Keratinocyte (primary cell): ENCODE measurements around the gene WNT7B. TPM values are rescaled to one million over a fixed set of nuclear protein-coding genes. Genes with fewer than 3 reads are reported as not detected.

Experiments used
- DNase-seq: peaks from one replicate; pipeline ENCODE4 v3.0.0-alpha.2; 2011; ENCODE audit warnings: low read depth, missing footprints, low spot score
- FAIRE-seq: peaks from 2 replicates; lab custom pipeline; 2011; peaks lifted over from hg19 to GRCh38; lab: Jason Lieb, UNC
- H2AFZ ChIP-seq: 2 replicates; pipeline ENCODE4 v1.6.0; 2012; ENCODE audit warnings: low read length, control low read depth, inconsistent platforms; ENCODE audit not compliant: control insufficient read depth
- H3K27ac ChIP-seq: 2 replicates; pipeline ENCODE4 v1.5.1; 2011; ENCODE audit warnings: low read length; ENCODE audit not compliant: control insufficient read depth, insufficient read depth
- H3K27me3 ChIP-seq: 3 replicates; pipeline ENCODE4 v1.6.0; 2011; ENCODE audit warnings: low read length; ENCODE audit not compliant: control insufficient read depth, insufficient read depth; ENCODE audit errors: extremely low read depth
- H3K36me3 ChIP-seq, 2 experiments: 2 replicates in 1 of 2; 3 replicates in 1 of 2; pipeline ENCODE4 v1.5.1; 2011; ENCODE audit warnings: low read length in 2 of 2, mild to moderate bottlenecking in 1 of 2; ENCODE audit not compliant: control insufficient read depth in 2 of 2, insufficient read depth in 2 of 2; ENCODE audit errors: extremely low read depth in 1 of 2
- H3K4me1 ChIP-seq: 3 replicates; pipeline ENCODE4 v1.5.1; 2011; ENCODE audit warnings: low read length; ENCODE audit not compliant: control insufficient read depth, insufficient read depth; ENCODE audit errors: extremely low read depth
- H3K4me2 ChIP-seq: 3 replicates; pipeline ENCODE4 v1.6.0; 2011; ENCODE audit warnings: low read depth, low read length; ENCODE audit not compliant: control insufficient read depth, insufficient read depth; ENCODE audit errors: extremely low read depth
- H3K4me3 ChIP-seq, 3 experiments: fragments of 200-600 bp in 1 of 3; sonication (generic) in 1 of 3; 2 replicates in 2 of 3; 3 replicates in 1 of 3; pipeline ENCODE4 v1.5.1; 2011 to 2016; ENCODE audit warnings: low read length in 3 of 3, mild to moderate bottlenecking in 3 of 3, control low read depth in 2 of 3, inconsistent platforms in 1 of 3, low read depth in 1 of 3, mixed read lengths in 1 of 3, mixed run types in 1 of 3, moderate library complexity in 1 of 3; ENCODE audit not compliant: control insufficient read depth in 2 of 3, insufficient read depth in 2 of 3; ENCODE audit errors: extremely low read depth in 1 of 3
- H3K79me2 ChIP-seq: 2 replicates; pipeline ENCODE4 v1.6.0; 2012; ENCODE audit warnings: low read length; ENCODE audit not compliant: control insufficient read depth, insufficient read depth
- H3K9ac ChIP-seq: 3 replicates; pipeline ENCODE4 v1.6.0; 2011; ENCODE audit warnings: low read length; ENCODE audit not compliant: control insufficient read depth, insufficient read depth; ENCODE audit errors: extremely low read depth
- H3K9me1 ChIP-seq: 3 replicates; pipeline ENCODE4 v1.6.0; 2011; ENCODE audit warnings: low read length; ENCODE audit not compliant: control insufficient read depth, insufficient read depth; ENCODE audit errors: extremely low read depth
- H3K9me3 ChIP-seq: 2 replicates; pipeline ENCODE4 v1.5.1; 2012; ENCODE audit warnings: low read depth, low read length; ENCODE audit not compliant: control insufficient read depth
- H4K20me1 ChIP-seq: 3 replicates; pipeline ENCODE4 v1.6.0; 2011; ENCODE audit warnings: low read length; ENCODE audit not compliant: control insufficient read depth, insufficient read depth; ENCODE audit errors: extremely low read depth
- EZH2 ChIP-seq: IDR thresholded peaks from one replicate; pipeline ENCODE4 v1.6.1; 2012; ENCODE audit warnings: inconsistent platforms, mild to moderate bottlenecking, low read length, moderate library complexity
- dilution Hi-C: fragments of 300-500 bp; cut with MboI; formaldehyde crosslinking; loops from one replicate; pipeline ENCODE4 v1.7.0; 2020; ENCODE audit warnings: low sequenced_read_pairs; ENCODE audit not compliant: extremely low pct_ligation_motif_present
- polyA plus RNA-seq, 5 experiments: library from polyadenylated mRNA; depleted of rRNA in 3 of 5; stranded (reverse) in 3 of 5; stranded (forward) in 1 of 5; unstranded in 1 of 5; fragments of >200 nt; gene quantifications; 1 replicate in 1 of 5; 2 replicates in 3 of 5; 3 replicates in 1 of 5; pipeline versions ENCODE4 v1.2.1 to v1.2.3, GENCODE V29; 2011 to 2012; ENCODE audit warnings: missing spikeins in 2 of 5, low read depth in 1 of 5, low replicate concordance in 1 of 5
- TF ChIP-seq, protein P1 (sequence below), 3 experiments: IDR thresholded peaks in 1 of 3; conservative IDR thresholded peaks in 1 of 3; optimal IDR thresholded peaks in 1 of 3; 2 replicates in 2 of 3; 3 replicates in 1 of 3; pipeline versions ENCODE3 to v1.5.1; 2011; ENCODE audit warnings: low read length in 3 of 3, mild to moderate bottlenecking in 3 of 3, moderate library complexity in 2 of 3, control low read depth in 1 of 3, inconsistent platforms in 1 of 3; ENCODE audit not compliant: insufficient read depth in 2 of 3; ENCODE audit errors: extremely low read depth in 1 of 3

Gene WNT7B
- polyA plus RNA-seq, 1 donor (not counting 4 experiments of a cell fraction or from before 2014, with no cell fraction given), result 1.7 TPM

GRCh38 chr22:45991098-45991497 is 14.1 kb upstream of the WNT7B start:
- FAIRE-seq (no peak), DNase-seq (no peak)
- no peak overlapping the region for H3K4me3 ChIP-seq
- no peak overlapping the region for H3K9ac ChIP-seq
- peaks cover 5% of the 10 kb centered on the region for H3K27me3 ChIP-seq
- H3K36me3 ChIP-seq, result no peaks in the 10 kb centered on the region
- H3K4me2 ChIP-seq, result no peak overlapping the region
- peaks cover 6% of the 10 kb centered on the region for H3K9me3 ChIP-seq
- no peaks in the 10 kb centered on the region for H3K4me1 ChIP-seq
- peaks cover 4% of the 10 kb centered on the region for H4K20me1 ChIP-seq
- dilution Hi-C loops, result no loop called here
- H3K27ac ChIP-seq, result no peak overlapping the region
- H3K9me1 ChIP-seq, result no peaks in the 10 kb centered on the region
- H2AFZ ChIP-seq, result no peak overlapping the region
- H3K79me2 ChIP-seq, result no peaks in the 10 kb centered on the region
- TF ChIP-seq EZH2, result no peak
- TF ChIP-seq, protein P1, sequence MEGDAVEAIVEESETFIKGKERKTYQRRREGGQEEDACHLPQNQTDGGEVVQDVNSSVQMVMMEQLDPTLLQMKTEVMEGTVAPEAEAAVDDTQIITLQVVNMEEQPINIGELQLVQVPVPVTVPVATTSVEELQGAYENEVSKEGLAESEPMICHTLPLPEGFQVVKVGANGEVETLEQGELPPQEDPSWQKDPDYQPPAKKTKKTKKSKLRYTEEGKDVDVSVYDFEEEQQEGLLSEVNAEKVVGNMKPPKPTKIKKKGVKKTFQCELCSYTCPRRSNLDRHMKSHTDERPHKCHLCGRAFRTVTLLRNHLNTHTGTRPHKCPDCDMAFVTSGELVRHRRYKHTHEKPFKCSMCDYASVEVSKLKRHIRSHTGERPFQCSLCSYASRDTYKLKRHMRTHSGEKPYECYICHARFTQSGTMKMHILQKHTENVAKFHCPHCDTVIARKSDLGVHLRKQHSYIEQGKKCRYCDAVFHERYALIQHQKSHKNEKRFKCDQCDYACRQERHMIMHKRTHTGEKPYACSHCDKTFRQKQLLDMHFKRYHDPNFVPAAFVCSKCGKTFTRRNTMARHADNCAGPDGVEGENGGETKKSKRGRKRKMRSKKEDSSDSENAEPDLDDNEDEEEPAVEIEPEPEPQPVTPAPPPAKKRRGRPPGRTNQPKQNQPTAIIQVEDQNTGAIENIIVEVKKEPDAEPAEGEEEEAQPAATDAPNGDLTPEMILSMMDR (optimal IDR thresholded peaks at IDR 0.05 in 1 of 3, IDR thresholded peaks at IDR 0.05 in 1 of 3, conservative IDR thresholded peaks at IDR 0.05 in 1 of 3; ENCODE audit: extremely low read depth in 1 of 3, insufficient read depth in 2 of 3, low read length in 3 of 3), result no peak

DNA sequence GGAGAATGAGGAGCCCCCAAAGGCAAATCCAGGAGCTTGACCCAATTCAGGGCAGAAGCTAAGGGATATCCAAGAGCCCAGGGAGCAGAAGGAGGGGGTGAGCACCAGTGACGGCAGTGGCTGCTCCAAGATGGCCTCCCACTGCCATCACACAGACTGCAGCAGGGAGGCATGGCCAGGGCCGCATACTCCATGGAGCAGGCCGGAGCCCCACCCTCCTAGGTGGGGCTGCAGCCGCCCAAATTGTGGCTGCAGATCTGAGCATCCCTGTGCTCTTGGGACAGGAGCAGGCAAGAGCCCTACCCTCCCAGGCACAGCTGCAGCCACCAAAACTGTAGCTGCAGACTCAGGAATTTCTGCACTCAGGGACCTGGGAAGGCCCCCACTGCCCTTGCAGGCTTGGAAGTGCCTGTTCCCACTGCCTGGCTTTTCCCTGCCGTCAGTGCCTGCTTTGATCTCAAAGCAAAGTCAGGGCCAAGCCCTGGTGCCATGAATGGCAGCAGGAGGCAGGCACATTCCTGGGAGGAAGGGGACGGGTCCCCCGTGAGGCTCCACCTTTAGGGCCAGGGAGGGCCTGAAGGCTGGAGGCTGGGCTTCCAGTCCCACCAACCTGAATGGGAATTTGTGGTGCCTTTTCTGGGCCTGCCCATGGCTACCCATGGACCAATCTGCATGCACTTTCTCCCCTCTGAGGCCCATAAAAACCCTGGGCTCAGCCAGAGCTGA is 10.3 kb upstream of the WNT7B start:
- TF ChIP-seq, protein P1 (optimal IDR thresholded peaks at IDR 0.05 in 1 of 3, IDR thresholded peaks at IDR 0.05 in 1 of 3, conservative IDR thresholded peaks at IDR 0.05 in 1 of 3; ENCODE audit: extremely low read depth in 1 of 3, insufficient read depth in 2 of 3, low read length in 3 of 3), result no peak
- no peak for TF ChIP-seq EZH2
- peaks cover 5% of the 10 kb centered on the region for H3K27me3 ChIP-seq

More for the DNA sequence above, 10.3 kb upstream of the WNT7B start:
- no peak overlapping the region for H3K27ac ChIP-seq
- H3K9ac ChIP-seq, result no peak overlapping the region
- H3K36me3 ChIP-seq, result no peaks in the 10 kb centered on the region
- H3K4me1 ChIP-seq, result no peaks in the 10 kb centered on the region
- DNase-seq (no peak), FAIRE-seq (no peak)
- peaks cover 14% of the 10 kb centered on the region for H3K9me3 ChIP-seq
- H4K20me1 ChIP-seq, result peaks cover 4% of the 10 kb centered on the region
- no peaks in the 10 kb centered on the region for H3K9me1 ChIP-seq
- H2AFZ ChIP-seq, result no peak overlapping the region
- no peak overlapping the region for H3K4me2 ChIP-seq
- dilution Hi-C loops, result no loop called here
- no peaks in the 10 kb centered on the region for H3K79me2 ChIP-seq
- no peak overlapping the region for H3K4me3 ChIP-seq
